Left ventricle myocardium inferior (tissue), 1 donor: ENCODE data around the gene PIGQ. TPM values are rescaled to one million over a fixed set of nuclear protein-coding genes. Genes with fewer than 3 reads are reported as not detected.

Source experiments
- DNase-seq: peaks from one replicate; pipeline ENCODE4 v3.0.0-alpha.2; 2020
- H3K27ac ChIP-seq: fragments of 200-600 bp; replicated peaks from 2 replicates; pipeline ENCODE4 v1.8.0; 2021
- H3K27me3 ChIP-seq: fragments of 200-600 bp; 2 replicates; pipeline ENCODE4 v1.8.0; 2021; ENCODE audit warnings: low read depth
- H3K36me3 ChIP-seq: fragments of 200-600 bp; 2 replicates; pipeline ENCODE4 v1.8.0; 2021
- H3K4me1 ChIP-seq: fragments of 200-600 bp; 2 replicates; pipeline ENCODE4 v1.8.0; 2021
- H3K4me3 ChIP-seq: fragments of 200-600 bp; 2 replicates; pipeline ENCODE4 v1.8.0; 2021; ENCODE audit warnings: mild to moderate bottlenecking, moderate library complexity
- H3K9me3 ChIP-seq: fragments of 200-600 bp; replicated peaks from 2 replicates; pipeline ENCODE4 v1.8.0; 2021
- intact Hi-C: fragments of 100-400 bp; cut with micrococcal nuclease; formaldehyde crosslinking; loops from one replicate; pipeline ENCODE4 v1.11.0; 2022
- total RNA-seq: library from RNA; stranded (reverse); fragmentation: NEBNext Ultra II Directional; extraction: Animal tissue kit (Norgen Biotek cat#: 25700); gene quantifications from one replicate; pipeline ENCODE4 v1.2.1, GENCODE V29; 2021
- TF ChIP-seq, protein P1 (sequence below): fragments of 200-600 bp; IDR thresholded peaks from 2 replicates; pipeline ENCODE4 v1.8.0; 2021; ENCODE audit warnings: antibody characterized with exemption, mild to moderate bottlenecking, borderline replicate concordance
- donor health status: DM: no; HTN: yes; CAD: no; lungs with severe emphysema.

The PIGQ gene
- total RNA-seq, 1 donor from 2014 or later = 21.4 TPM

- Histone ChIP-seq H3K27me3 (no peaks in the 10 kb centered on the region), H3K27ac (peak overlapping the region; percentile 100), H3K9me3 (no peaks in the 10 kb centered on the region), H3K36me3 (no peaks in the 10 kb centered on the region), H3K4me1 (peaks cover 77% of the 10 kb centered on the region), H3K4me3 (peak overlapping the region; percentile 80)
- peak; percentile 97 for DNase-seq
- intact Hi-C loops = no loop called here
- TF ChIP-seq, protein P1, sequence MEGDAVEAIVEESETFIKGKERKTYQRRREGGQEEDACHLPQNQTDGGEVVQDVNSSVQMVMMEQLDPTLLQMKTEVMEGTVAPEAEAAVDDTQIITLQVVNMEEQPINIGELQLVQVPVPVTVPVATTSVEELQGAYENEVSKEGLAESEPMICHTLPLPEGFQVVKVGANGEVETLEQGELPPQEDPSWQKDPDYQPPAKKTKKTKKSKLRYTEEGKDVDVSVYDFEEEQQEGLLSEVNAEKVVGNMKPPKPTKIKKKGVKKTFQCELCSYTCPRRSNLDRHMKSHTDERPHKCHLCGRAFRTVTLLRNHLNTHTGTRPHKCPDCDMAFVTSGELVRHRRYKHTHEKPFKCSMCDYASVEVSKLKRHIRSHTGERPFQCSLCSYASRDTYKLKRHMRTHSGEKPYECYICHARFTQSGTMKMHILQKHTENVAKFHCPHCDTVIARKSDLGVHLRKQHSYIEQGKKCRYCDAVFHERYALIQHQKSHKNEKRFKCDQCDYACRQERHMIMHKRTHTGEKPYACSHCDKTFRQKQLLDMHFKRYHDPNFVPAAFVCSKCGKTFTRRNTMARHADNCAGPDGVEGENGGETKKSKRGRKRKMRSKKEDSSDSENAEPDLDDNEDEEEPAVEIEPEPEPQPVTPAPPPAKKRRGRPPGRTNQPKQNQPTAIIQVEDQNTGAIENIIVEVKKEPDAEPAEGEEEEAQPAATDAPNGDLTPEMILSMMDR = no peak
Measured at GRCh38 chr16:588889-589657, 19.3 kb downstream of the PIGQ start.

DNA sequence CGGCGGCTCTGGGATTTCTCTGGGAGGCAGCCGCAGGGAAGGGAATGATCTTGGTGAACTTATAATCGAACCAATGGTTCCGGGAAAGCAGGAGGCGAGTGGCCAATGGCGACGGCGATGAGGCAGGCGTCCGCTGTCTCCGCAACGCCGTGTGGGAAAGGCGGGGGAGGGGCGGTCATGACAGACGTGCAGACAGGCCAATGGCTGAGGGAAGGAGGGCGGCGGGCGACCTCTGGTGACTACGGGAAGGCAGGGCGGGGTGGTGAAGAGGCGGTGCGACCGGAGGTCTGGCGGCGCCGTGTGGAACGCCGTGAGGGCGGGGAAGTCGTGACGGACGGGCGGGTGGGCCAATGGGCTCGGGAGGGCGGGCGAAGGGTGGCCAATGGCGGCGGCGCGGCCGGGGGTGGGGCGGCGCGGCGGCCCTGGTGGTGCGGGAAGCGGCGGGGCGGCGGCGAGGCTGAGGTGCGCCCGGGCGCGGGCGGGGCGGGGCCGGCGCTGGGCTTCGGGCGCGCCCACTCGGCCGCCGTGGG lies 20.0 kb downstream of the PIGQ start, which contains the start of gene RAB40C:
TSS of gene RAB40C (plus strand) at position 409 of the 530 bp plus-strand sequence. CDS start 226 bp downstream, outside the sequence.
- TF ChIP-seq, protein P1 = no peak
- Histone ChIP-seq H3K27me3 (no peaks in the 10 kb centered on the region), H3K4me1 (peaks cover 77% of the 10 kb centered on the region), H3K36me3 (no peaks in the 10 kb centered on the region), H3K4me3 (peak within 1 kb of the TSS; percentile 94), H3K9me3 (no peaks in the 10 kb centered on the region), H3K27ac (peak within 1 kb of the TSS; percentile 100)
- peak; percentile 99 for DNase-seq
- intact Hi-C loops = no loop called here

- TF ChIP-seq, protein P1 = peak; percentile 12
- no peaks in the 10 kb centered on the region for H3K27me3 ChIP-seq
- H3K27ac ChIP-seq = peak overlapping the region; percentile 90
- peaks cover 75% of the 10 kb centered on the region for H3K4me1 ChIP-seq
- peak overlapping the region; percentile 94 for H3K4me3 ChIP-seq
- DNase-seq = no peak
- no peaks in the 10 kb centered on the region for H3K36me3 ChIP-seq
- intact Hi-C loops = no loop called here
- no peaks in the 10 kb centered on the region for H3K9me3 ChIP-seq
Measured at GRCh38 chr16:590188-590814, 20.5 kb downstream of the PIGQ start.

- Histone ChIP-seq H3K36me3 (no peaks in the 10 kb centered on the region), H3K9me3 (no peaks in the 10 kb centered on the region), H3K27ac (no peak overlapping the region), H3K4me1 (peaks cover 70% of the 10 kb centered on the region), H3K27me3 (no peaks in the 10 kb centered on the region), H3K4me3 (peak overlapping the region; percentile 94)
- DNase-seq = no peak
- TF ChIP-seq, protein P1 = no peak
- intact Hi-C loops = no loop called here
Measured at GRCh38 chr16:590815-591200, 21.0 kb downstream of the PIGQ start.

DNA sequence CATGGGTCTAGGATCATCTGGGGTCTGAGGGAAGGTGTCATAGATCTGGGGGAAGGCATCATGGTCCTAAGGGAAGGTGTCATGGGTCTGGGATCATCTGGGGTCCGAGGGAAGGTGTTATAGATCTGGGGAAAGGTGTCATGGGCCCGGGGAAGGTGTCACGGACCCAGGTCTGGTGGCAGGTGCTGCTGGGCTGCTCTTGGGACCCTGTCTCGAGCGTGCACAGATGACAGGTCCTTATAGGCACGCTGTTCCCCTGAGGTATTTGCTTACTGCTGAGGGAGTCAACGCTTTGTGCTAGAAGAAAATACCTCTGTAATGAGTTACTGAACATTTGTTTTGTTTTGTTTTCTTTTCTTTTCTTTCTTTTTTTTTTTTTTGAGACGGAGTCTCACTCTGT lies 21.5 kb downstream of the PIGQ start:
- Histone ChIP-seq H3K9me3 (no peaks in the 10 kb centered on the region), H3K4me3 (peak overlapping the region; percentile 94), H3K4me1 (peaks cover 68% of the 10 kb centered on the region), H3K36me3 (peaks cover 1% of the 10 kb centered on the region), H3K27me3 (no peaks in the 10 kb centered on the region), H3K27ac (no peak overlapping the region)
- DNase-seq = no peak
- TF ChIP-seq, protein P1 = no peak
- intact Hi-C loops = no loop called here
